Tibial nerve (tissue), 4 donors: Measurements from ENCODE around the gene RNU6-1. TPM values are rescaled to one million over a fixed set of nuclear protein-coding genes. Genes with fewer than 3 reads are reported as not detected.

Experiments
- DNase-seq, 2 donors: peaks; one replicate each; pipeline ENCODE4 v3.0.0-alpha.2; 2019; ENCODE audit warnings: low spot score in 2 of 2
- H3K27ac ChIP-seq, 4 donors: fragments of 200-600 bp; sonication (generic) in 3 of 4; one replicate each; pipeline ENCODE4 v1.5.1; 2017 to 2019; ENCODE audit warnings: mild to moderate bottlenecking in 1 of 4
- H3K27me3 ChIP-seq, 2 donors: fragments of 200-600 bp; sonication (generic) in 1 of 2; one replicate each; pipeline versions ENCODE4 v1.5.1 to v1.6.0; 2017 to 2019
- H3K36me3 ChIP-seq, 3 donors: fragments of 200-600 bp; sonication (generic); one replicate each; pipeline ENCODE4 v1.5.1; 2018 to 2019
- H3K4me1 ChIP-seq, 4 donors: fragments of 200-600 bp; sonication (generic) in 3 of 4; one replicate each; pipeline ENCODE4 v1.5.1; 2017 to 2019
- H3K4me3 ChIP-seq, 4 donors: fragments of 200-600 bp; sonication (generic) in 3 of 4; one replicate each; pipeline ENCODE4 v1.5.1; 2017 to 2019; ENCODE audit warnings: mild to moderate bottlenecking in 1 of 4, moderate library complexity in 1 of 4
- H3K9me3 ChIP-seq, 4 donors: fragments of 200-600 bp; sonication (generic) in 3 of 4; one replicate each; pipeline ENCODE4 v1.5.1; 2017 to 2019
- CTCF ChIP-seq, 5 experiments: fragments of 200-600 bp in 3 of 5; fragments of 450-650 bp in 2 of 5; sonication (generic) in 3 of 5; IDR thresholded peaks; one replicate each; pipeline ENCODE4 v1.5.1; 2016 to 2019; ENCODE audit warnings: antibody characterized with exemption in 5 of 5, mild to moderate bottlenecking in 3 of 5, moderate library complexity in 2 of 5
- EP300 ChIP-seq, 2 donors: sonication (generic); formaldehyde crosslinking; IDR thresholded peaks; one replicate each; pipeline ENCODE4 v1.6.1; 2017; ENCODE audit warnings: antibody characterized with exemption in 2 of 2, mild to moderate bottlenecking in 1 of 2
- POLR2A ChIP-seq, 2 donors: fragments of 450-650 bp; IDR thresholded peaks; one replicate each; pipeline ENCODE4 v1.6.1; 2017; ENCODE audit warnings: antibody characterized with exemption in 2 of 2, mild to moderate bottlenecking in 2 of 2, moderate library complexity in 2 of 2
- WGBS, 2 donors: methylation state at CpG; one replicate each; pipeline ENCODE4 v1.1.5; 2018; 5-methylcytosine and 5-hydroxymethylcytosine counted together
- total RNA-seq, 4 donors: library from RNA; depleted of rRNA; stranded (reverse); fragments of >200 nt; gene quantifications; one replicate each; pipeline ENCODE4 v1.1.0, GENCODE V29; 2016

RNU6-1 gene
- total RNA-seq, 4 donors from 2014 or later: not detected

GRCh38 chr15:67834581-67835296 lies 5.1 kb downstream of the RNU6-1 start:
- WGBS, 2 donors: 5% methylated on average over 23 to 46 of the region's 59 CpGs
- Histone ChIP-seq H3K4me1 (peaks cover 0 to 65% (median 34%) of the 10 kb centered on the region in 4 donors), H3K4me3 (peak overlapping the region; percentile 4 to 41 (median 31)), H3K9me3 (no peaks in the 10 kb centered on the region), H3K36me3 (no peaks in the 10 kb centered on the region), H3K27me3 (peaks cover 0 to 65% of the 10 kb centered on the region in 2 donors), H3K27ac (no peak overlapping the region)
- no peak for DNase-seq
- TF ChIP-seq POLR2A (IDR thresholded peaks at IDR 0.05) (no peak), CTCF (IDR thresholded peaks at IDR 0.05) (no peak), EP300 (IDR thresholded peaks at IDR 0.05) (no peak)

- peak overlapping the region in 2 of 4 donors; percentile 38 to 41 for H3K4me3 ChIP-seq
- 3 to 4% methylated on average over 17 to 40 of the region's 44 CpGs for WGBS, 2 donors
- no peak for DNase-seq
Measured at GRCh38 chr15:67833710-67834511, 5.9 kb downstream of the RNU6-1 start.

GRCh38 chr15:67832897-67833709 lies 6.7 kb downstream of the RNU6-1 start:
- Histone ChIP-seq H3K4me3 (peak overlapping the region in 1 of 4 donors; percentile 41), H3K9me3 (no peaks in the 10 kb centered on the region), H3K4me1 (peaks cover 0 to 65% (median 44%) of the 10 kb centered on the region in 4 donors), H3K27me3 (peaks cover 0 to 81% of the 10 kb centered on the region in 2 donors), H3K36me3 (no peaks in the 10 kb centered on the region), H3K27ac (no peak overlapping the region)
- WGBS, 2 donors: 5 to 10% methylated on average over 32 of the region's 32 CpGs
- no peak for DNase-seq
- TF ChIP-seq EP300 (IDR thresholded peaks at IDR 0.05): no peak
- no peak for TF ChIP-seq CTCF (IDR thresholded peaks at IDR 0.05)
- no peak for TF ChIP-seq POLR2A (IDR thresholded peaks at IDR 0.05)

More at GRCh38 chr15:67833710-67834511, 5.9 kb downstream of the RNU6-1 start:
- peaks cover 0 to 65% (median 39%) of the 10 kb centered on the region in 4 donors for H3K4me1 ChIP-seq
- no peaks in the 10 kb centered on the region for H3K9me3 ChIP-seq
- H3K36me3 ChIP-seq: no peaks in the 10 kb centered on the region
- H3K27ac ChIP-seq: no peak overlapping the region
- TF ChIP-seq POLR2A (IDR thresholded peaks at IDR 0.05) (no peak), CTCF (IDR thresholded peaks at IDR 0.05) (peak; percentile 15 to 37 (median 22))
- peaks cover 0 to 73% of the 10 kb centered on the region in 2 donors for H3K27me3 ChIP-seq

GRCh38 chr15:67832031-67832551 lies 7.8 kb downstream of the RNU6-1 start:
- no peak for DNase-seq
- 18 to 32% methylated on average over 9 of the region's 9 CpGs for WGBS, 2 donors
- TF ChIP-seq EP300 (IDR thresholded peaks at IDR 0.05) (no peak), CTCF (IDR thresholded peaks at IDR 0.05) (no peak), POLR2A (IDR thresholded peaks at IDR 0.05) (no peak)

More at GRCh38 chr15:67832031-67832551, 7.8 kb downstream of the RNU6-1 start:
- no peak overlapping the region for H3K27ac ChIP-seq
- peaks cover 0 to 72% (median 51%) of the 10 kb centered on the region in 4 donors for H3K4me1 ChIP-seq
- peaks cover 0 to 92% of the 10 kb centered on the region in 2 donors for H3K27me3 ChIP-seq
- no peaks in the 10 kb centered on the region for H3K9me3 ChIP-seq
- H3K4me3 ChIP-seq: no peak overlapping the region
- H3K36me3 ChIP-seq: no peaks in the 10 kb centered on the region
